COLO668 (cell line): ENCODE data around the gene YBX2.

Experiments used
- DNase-seq: peaks from one replicate; lab custom pipeline; 2025; ENCODE audit not compliant: unreplicated experiment; lab: John Stamatoyannopoulos, UW

Gene YBX2

GRCh38 chr17:7323731-7324437, 29.4 kb upstream of the YBX2 start:
- peak; percentile 9 for DNase-seq

GRCh38 chr17:7322520-7323194, 28.2 kb upstream of the YBX2 start:
- DNase-seq, result no peak

- DNase-seq, result no peak
Observed at GRCh38 chr17:7321466-7321865, 27.0 kb upstream of the YBX2 start.

- no peak for DNase-seq
Observed at GRCh38 chr17:7318121-7318860, 23.9 kb upstream of the YBX2 start.

GRCh38 chr17:7317161-7317803, 22.8 kb upstream of the YBX2 start:
- DNase-seq, result no peak

GRCh38 chr17:7315570-7316235, 21.3 kb upstream of the YBX2 start:
- DNase-seq, result peak; percentile 11

- peak; percentile 92 for DNase-seq
Observed at GRCh38 chr17:7314719-7315569, 20.5 kb upstream of the YBX2 start, which contains the start of gene GPS2. TSS of gene GPS2 (minus strand) at chr17:7315360. CDS start at chr17:7315052, 308 bp downstream.

GRCh38 chr17:7313890-7314718, 19.7 kb upstream of the YBX2 start:
- DNase-seq, result no peak

GRCh38 chr17:7313088-7313889, 18.9 kb upstream of the YBX2 start:
- DNase-seq, result peak; percentile 2

GRCh38 chr17:7312432-7313087, 18.1 kb upstream of the YBX2 start:
- DNase-seq, result no peak

- DNase-seq, result no peak
Observed at GRCh38 chr17:7311110-7311705, 16.8 kb upstream of the YBX2 start.

- DNase-seq, result no peak
Observed at GRCh38 chr17:7309628-7310027, 15.2 kb upstream of the YBX2 start.

GRCh38 chr17:7308625-7309433, 14.4 kb upstream of the YBX2 start:
- DNase-seq, result peak; percentile 61

- DNase-seq, result peak; percentile 64
Observed at GRCh38 chr17:7307686-7308624, 13.5 kb upstream of the YBX2 start.

- DNase-seq, result peak; percentile 98
Observed at GRCh38 chr17:7306911-7307685, 12.7 kb upstream of the YBX2 start, which contains the start of gene EIF5A. TSS of gene EIF5A (plus strand) at chr17:7307628. CDS start at chr17:7309636, 2,008 bp downstream.
